T-helper 1 cell treated with Interleukin-12 subunit alpha and Interleukin-12 subunit beta and Interleukin-4 antibody, amounts not matched to agents 30 ng/mL and 1 ng/mL, for 36 hours (primary cell): ENCODE data around the gene MAPKAP1. TPM values are rescaled to one million over a fixed set of nuclear protein-coding genes. Genes with fewer than 3 reads are reported as not detected.

Experiments used
- intact Hi-C: fragments of 100-400 bp; cut with micrococcal nuclease; formaldehyde crosslinking; loops from one replicate; pipeline ENCODE4 v1.15.1; 2024
- total RNA-seq: library from RNA; stranded (reverse); gene quantifications from 2 replicates; pipeline ENCODE4 v1.2.3, GENCODE V29; 2022

Gene MAPKAP1
- total RNA-seq, 1 donor from 2014 or later = 70.4 TPM

GRCh38 chr9:125425170-125425897, 281.7 kb downstream of the MAPKAP1 start:
- intact Hi-C loops = no loop called here

GRCh38 chr9:125423964-125424363, 283.0 kb downstream of the MAPKAP1 start:
- intact Hi-C loops = no loop called here

GRCh38 chr9:125422853-125423252, 284.2 kb downstream of the MAPKAP1 start:
- intact Hi-C loops = no loop called here

- intact Hi-C loops = no loop called here
Measured at GRCh38 chr9:125421591-125422181, 285.3 kb downstream of the MAPKAP1 start.

- intact Hi-C loops = no loop called here
Measured at GRCh38 chr9:125421166-125421565, 285.8 kb downstream of the MAPKAP1 start.

- intact Hi-C loops = no loop called here
Measured at GRCh38 chr9:125418404-125418803, 288.6 kb downstream of the MAPKAP1 start.

GRCh38 chr9:125416517-125416916, 290.5 kb downstream of the MAPKAP1 start:
- intact Hi-C loops = no loop called here

- intact Hi-C loops = no loop called here
Measured at GRCh38 chr9:125415583-125416460, 291.2 kb downstream of the MAPKAP1 start.

GRCh38 chr9:125413579-125413978, 293.4 kb downstream of the MAPKAP1 start:
- intact Hi-C loops = no loop called here

GRCh38 chr9:125412166-125412565, 294.8 kb downstream of the MAPKAP1 start:
- intact Hi-C loops = no loop called here

- intact Hi-C loops = no loop called here
Measured at GRCh38 chr9:125411171-125411756, 295.7 kb downstream of the MAPKAP1 start.

- intact Hi-C loops = no loop called here
Measured at GRCh38 chr9:125410522-125410894, 296.5 kb downstream of the MAPKAP1 start.

- intact Hi-C loops = no loop called here
Measured at GRCh38 chr9:125409637-125410521, 297.1 kb downstream of the MAPKAP1 start.

GRCh38 chr9:125409217-125409636, 297.8 kb downstream of the MAPKAP1 start:
- intact Hi-C loops = no loop called here

- intact Hi-C loops = loop anchor here (1.0 kb wide), 4 partner anchors 151 to 1083 kb away; no protein-coding TSS in a partner anchor
Measured at GRCh38 chr9:125407974-125408900, 298.8 kb downstream of the MAPKAP1 start.

GRCh38 chr9:125407432-125407973, 299.5 kb downstream of the MAPKAP1 start:
- intact Hi-C loops = no loop called here

GRCh38 chr9:125406810-125407087, 300.3 kb downstream of the MAPKAP1 start:
- intact Hi-C loops = no loop called here

GRCh38 chr9:125405938-125406809, 300.8 kb downstream of the MAPKAP1 start:
- intact Hi-C loops = no loop called here
